ENCODE measurements around the gene MAPT. TPM values are rescaled to one million over a fixed set of nuclear protein-coding genes. Genes with fewer than 3 reads are reported as not detected.

The MAPT gene
- total RNA-seq, 1 donor from 2014 or later: 5.1 TPM

- intact Hi-C loops (cut with DNase I): no loop called here
- ATAC-seq: no peak
- Histone ChIP-seq H3K9me3 (no peaks in the 10 kb centered on the region), H3K4me3 (no peak overlapping the region), H3K27me3 (no peaks in the 10 kb centered on the region), H3K27ac (no peak overlapping the region), H3K4me1 (no peaks in the 10 kb centered on the region), H3K36me3 (no peaks in the 10 kb centered on the region)
- no peak for DNase-seq
- no peak for TF ChIP-seq CTCF (IDR thresholded peaks at IDR 0.05)
Measured at GRCh38 chr17:45975640-45976295, 81.4 kb downstream of the MAPT start.

GRCh38 chr17:45976391-45976754 is 82.0 kb downstream of the MAPT start:
- DNase-seq (no peak), ATAC-seq (no peak)
- H3K27ac ChIP-seq: no peak overlapping the region
- no peaks in the 10 kb centered on the region for H3K9me3 ChIP-seq
- TF ChIP-seq CTCF (IDR thresholded peaks at IDR 0.05): no peak
- no peaks in the 10 kb centered on the region for H3K4me1 ChIP-seq
- no peaks in the 10 kb centered on the region for H3K27me3 ChIP-seq
- H3K4me3 ChIP-seq: no peak overlapping the region
- no peaks in the 10 kb centered on the region for H3K36me3 ChIP-seq
- intact Hi-C loops (cut with DNase I): no loop called here

GRCh38 chr17:45976755-45977505 is 82.6 kb downstream of the MAPT start:
- TF ChIP-seq CTCF (IDR thresholded peaks at IDR 0.05): no peak
- no peak overlapping the region for H3K4me3 ChIP-seq
- H3K36me3 ChIP-seq: no peaks in the 10 kb centered on the region
- DNase-seq (no peak), ATAC-seq (no peak)
- intact Hi-C loops (cut with DNase I): no loop called here
- no peaks in the 10 kb centered on the region for H3K9me3 ChIP-seq
- no peaks in the 10 kb centered on the region for H3K27me3 ChIP-seq
- H3K27ac ChIP-seq: no peak overlapping the region
- no peaks in the 10 kb centered on the region for H3K4me1 ChIP-seq

GRCh38 chr17:45977506-45977824 is 83.1 kb downstream of the MAPT start:
- Histone ChIP-seq H3K27ac (no peak overlapping the region), H3K4me3 (no peak overlapping the region), H3K4me1 (no peaks in the 10 kb centered on the region), H3K27me3 (no peaks in the 10 kb centered on the region), H3K9me3 (no peaks in the 10 kb centered on the region), H3K36me3 (no peaks in the 10 kb centered on the region)
- ATAC-seq (no peak), DNase-seq (no peak)
- intact Hi-C loops (cut with DNase I): no loop called here
- TF ChIP-seq CTCF (IDR thresholded peaks at IDR 0.05): no peak

- H3K9me3 ChIP-seq: no peaks in the 10 kb centered on the region
- TF ChIP-seq CTCF (IDR thresholded peaks at IDR 0.05): no peak
- H3K27ac ChIP-seq: no peak overlapping the region
- H3K4me1 ChIP-seq: no peaks in the 10 kb centered on the region
- H3K27me3 ChIP-seq: no peaks in the 10 kb centered on the region
- no peaks in the 10 kb centered on the region for H3K36me3 ChIP-seq
- ATAC-seq: no peak
- no peak for DNase-seq
- H3K4me3 ChIP-seq: no peak overlapping the region
- intact Hi-C loops (cut with DNase I): no loop called here
Measured at GRCh38 chr17:45977976-45978626, 83.7 kb downstream of the MAPT start.
